Ovary (tissue), 3 donors: ENCODE data around the gene DOC2B.
"Not testable (repeated sequence)": the region's sequence is repeated elsewhere in the genome, so short reads cannot be mapped to it uniquely, and the experiment has no call there.

Experiments
- EP300 ChIP-seq: sonication (generic); formaldehyde crosslinking; IDR thresholded peaks from one replicate; pipeline ENCODE4 v1.6.1; 2017; ENCODE audit warnings: antibody characterized with exemption
- POLR2A ChIP-seq: fragments of 450-650 bp; IDR thresholded peaks from one replicate; pipeline ENCODE4 v1.6.1; 2017; ENCODE audit warnings: antibody characterized with exemption, mild to moderate bottlenecking, moderate library complexity
- TF ChIP-seq, protein P1 (sequence below), 3 donors: fragments of 450-650 bp in 2 of 3; fragments of 200-600 bp in 1 of 3; IDR thresholded peaks; one replicate each; pipeline versions ENCODE4 v1.5.1 to v1.8.0; 2016 to 2022; ENCODE audit warnings: antibody characterized with exemption in 3 of 3, mild to moderate bottlenecking in 1 of 3
- donor health status: DM: no; HTN: no; CAD: no.

DNA sequence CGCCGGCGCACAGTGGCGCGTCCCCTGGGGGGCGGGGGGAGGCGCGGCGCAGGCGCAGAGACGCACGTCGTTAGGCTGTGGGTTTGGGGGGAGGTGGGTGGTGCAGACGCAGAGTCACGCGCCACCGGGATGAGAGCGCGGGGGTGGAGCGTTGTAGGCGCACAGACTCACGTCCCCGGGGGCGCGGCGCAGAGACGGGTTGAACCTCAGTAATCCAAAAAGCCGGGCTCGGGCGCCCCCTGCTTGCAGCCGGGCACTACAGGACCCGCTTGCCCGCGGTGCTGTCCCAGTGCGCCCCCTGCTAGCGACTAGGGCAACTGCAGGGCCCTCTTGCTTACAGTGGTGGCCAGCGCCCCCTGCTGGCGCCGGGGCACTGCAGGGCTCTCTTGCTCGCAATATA lies 47.5 kb downstream of the DOC2B start:
- TF ChIP-seq, protein P1, sequence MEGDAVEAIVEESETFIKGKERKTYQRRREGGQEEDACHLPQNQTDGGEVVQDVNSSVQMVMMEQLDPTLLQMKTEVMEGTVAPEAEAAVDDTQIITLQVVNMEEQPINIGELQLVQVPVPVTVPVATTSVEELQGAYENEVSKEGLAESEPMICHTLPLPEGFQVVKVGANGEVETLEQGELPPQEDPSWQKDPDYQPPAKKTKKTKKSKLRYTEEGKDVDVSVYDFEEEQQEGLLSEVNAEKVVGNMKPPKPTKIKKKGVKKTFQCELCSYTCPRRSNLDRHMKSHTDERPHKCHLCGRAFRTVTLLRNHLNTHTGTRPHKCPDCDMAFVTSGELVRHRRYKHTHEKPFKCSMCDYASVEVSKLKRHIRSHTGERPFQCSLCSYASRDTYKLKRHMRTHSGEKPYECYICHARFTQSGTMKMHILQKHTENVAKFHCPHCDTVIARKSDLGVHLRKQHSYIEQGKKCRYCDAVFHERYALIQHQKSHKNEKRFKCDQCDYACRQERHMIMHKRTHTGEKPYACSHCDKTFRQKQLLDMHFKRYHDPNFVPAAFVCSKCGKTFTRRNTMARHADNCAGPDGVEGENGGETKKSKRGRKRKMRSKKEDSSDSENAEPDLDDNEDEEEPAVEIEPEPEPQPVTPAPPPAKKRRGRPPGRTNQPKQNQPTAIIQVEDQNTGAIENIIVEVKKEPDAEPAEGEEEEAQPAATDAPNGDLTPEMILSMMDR (IDR thresholded peaks at IDR 0.05) = not testable (repeated sequence)
- not testable (repeated sequence) for TF ChIP-seq POLR2A, EP300
